K562 (cell line): ENCODE results near the gene G6PC1.

Experiments used
- HNRNPUL1 ChIP-seq: fragments of 200-400 bp; formaldehyde crosslinking; IDR thresholded peaks from 2 replicates; pipeline ENCODE4 v1.6.1; 2017; ENCODE audit warnings: low read length
- ZNF444 ChIP-seq: fragments of 250-450 bp; sonication (Bioruptor Pico); IDR thresholded peaks from 2 replicates; pipeline ENCODE4 v1.4.0; 2020; ENCODE audit warnings: mild to moderate bottlenecking, moderate library complexity
- TF ChIP-seq, protein P1 (sequence below), 2 experiments: fragments of 250-450 bp in 1 of 2; fragments of 450-650 bp in 1 of 2; sonication (Bioruptor Pico) in 1 of 2; IDR thresholded peaks; 2 replicates each; pipeline versions ENCODE4 v1.6.1 to v1.8.0; 2016 to 2021; ENCODE audit warnings: mild to moderate bottlenecking in 2 of 2, moderate library complexity in 2 of 2, missing compliant biosample characterization in 1 of 2, missing genetic modification characterization in 1 of 2
- TF ChIP-seq, protein P2 (sequence below), 3 experiments: IDR thresholded peaks in 2 of 3; conservative IDR thresholded peaks in 1 of 3; 2 replicates each; pipeline ENCODE4 v1.5.1; 2011 to 2012; ENCODE audit warnings: low read length in 3 of 3, mild to moderate bottlenecking in 3 of 3, control low read depth in 2 of 3, improper control_type of control experiment in 1 of 3, inconsistent platforms in 1 of 3, low read depth in 1 of 3, mixed read lengths in 1 of 3, moderate library complexity in 1 of 3; ENCODE audit not compliant: insufficient read depth in 2 of 3

DNA sequence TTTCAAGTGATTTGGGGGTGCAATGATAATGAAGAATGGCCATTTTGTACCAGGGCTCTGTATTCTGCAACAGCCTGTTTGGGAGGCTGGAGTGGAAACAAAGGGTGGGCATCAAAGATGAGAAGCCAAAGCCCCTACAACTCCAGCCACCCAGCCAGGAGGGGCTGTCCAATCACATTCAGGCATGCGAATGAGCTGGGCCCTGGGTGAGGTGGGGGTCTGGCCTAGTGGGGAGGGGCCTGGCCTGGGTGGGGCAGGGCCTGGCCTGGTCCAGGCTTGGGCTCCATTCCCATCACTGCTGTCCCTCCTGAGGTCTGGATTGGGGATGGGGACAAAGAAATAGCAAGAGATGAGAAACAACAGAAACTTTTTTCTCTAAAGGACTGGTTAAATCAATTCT, 43.2 kb upstream of the G6PC1 start:
- TF ChIP-seq, protein P1, sequence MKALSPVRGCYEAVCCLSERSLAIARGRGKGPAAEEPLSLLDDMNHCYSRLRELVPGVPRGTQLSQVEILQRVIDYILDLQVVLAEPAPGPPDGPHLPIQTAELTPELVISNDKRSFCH (CRISPR knock-in tag; IDR thresholded peaks at IDR 0.05): no peak
- TF ChIP-seq, protein P1 (tag; IDR thresholded peaks at IDR 0.05): no peak
- TF ChIP-seq, protein P2, sequence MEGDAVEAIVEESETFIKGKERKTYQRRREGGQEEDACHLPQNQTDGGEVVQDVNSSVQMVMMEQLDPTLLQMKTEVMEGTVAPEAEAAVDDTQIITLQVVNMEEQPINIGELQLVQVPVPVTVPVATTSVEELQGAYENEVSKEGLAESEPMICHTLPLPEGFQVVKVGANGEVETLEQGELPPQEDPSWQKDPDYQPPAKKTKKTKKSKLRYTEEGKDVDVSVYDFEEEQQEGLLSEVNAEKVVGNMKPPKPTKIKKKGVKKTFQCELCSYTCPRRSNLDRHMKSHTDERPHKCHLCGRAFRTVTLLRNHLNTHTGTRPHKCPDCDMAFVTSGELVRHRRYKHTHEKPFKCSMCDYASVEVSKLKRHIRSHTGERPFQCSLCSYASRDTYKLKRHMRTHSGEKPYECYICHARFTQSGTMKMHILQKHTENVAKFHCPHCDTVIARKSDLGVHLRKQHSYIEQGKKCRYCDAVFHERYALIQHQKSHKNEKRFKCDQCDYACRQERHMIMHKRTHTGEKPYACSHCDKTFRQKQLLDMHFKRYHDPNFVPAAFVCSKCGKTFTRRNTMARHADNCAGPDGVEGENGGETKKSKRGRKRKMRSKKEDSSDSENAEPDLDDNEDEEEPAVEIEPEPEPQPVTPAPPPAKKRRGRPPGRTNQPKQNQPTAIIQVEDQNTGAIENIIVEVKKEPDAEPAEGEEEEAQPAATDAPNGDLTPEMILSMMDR (IDR thresholded peaks at IDR 0.05 in 2 of 3, conservative IDR thresholded peaks at IDR 0.05 in 1 of 3; ENCODE audit: insufficient read depth in 2 of 3, low read depth in 1 of 3, low read length in 3 of 3): no peak
- TF ChIP-seq ZNF444 (CRISPR knock-in tag): no peak
- no peak for TF ChIP-seq HNRNPUL1
